OCI-LY3 (cell line): Measurements from ENCODE around the gene TMEM19.
A peak's percentile ranks its signal among the peaks of the same experiment; 100 is the strongest.

Experiments used
- H2AFZ ChIP-seq: fragments of 200-600, 300-600 bp; shearing (Covaris generic); 2 replicates; pipeline ENCODE4 v1.6.0; 2014; ENCODE audit warnings: antibody characterized with exemption, low read depth, low read length
- H3K27ac ChIP-seq: fragments of 200-600, 300-600 bp; sonication (generic); 2 replicates; pipeline ENCODE4 v1.5.1; 2014; ENCODE audit warnings: mild to moderate bottlenecking, low read length, moderate library complexity, mixed read lengths
- H3K27me3 ChIP-seq: fragments of 200-600, 300-600 bp; sonication (generic); 2 replicates; pipeline ENCODE4 v1.6.1; 2014; ENCODE audit warnings: low read depth, low read length, mixed read lengths
- H3K36me3 ChIP-seq: fragments of 200-600, 300-600 bp; sonication (generic); replicated peaks from 2 replicates; pipeline ENCODE3; 2014; ENCODE audit warnings: low read depth, low read length, mixed read lengths
- H3K4me1 ChIP-seq: fragments of 300-600, 200-600 bp; sonication (generic); 2 replicates; pipeline ENCODE4 v1.6.1; 2014; ENCODE audit warnings: low read length, mixed read lengths
- H3K4me2 ChIP-seq: fragments of 200-600, 300-600 bp; sonication (generic); 2 replicates; pipeline ENCODE4 v1.6.1; 2014; ENCODE audit warnings: low read length, mixed read lengths
- H3K4me3 ChIP-seq: fragments of 300-600, 200-600 bp; sonication (generic); 2 replicates; pipeline ENCODE4 v1.5.1; 2014; ENCODE audit warnings: antibody characterized with exemption, mild to moderate bottlenecking, low read length, moderate library complexity
- H3K79me2 ChIP-seq: fragments of 300-600, 200-600 bp; shearing (Covaris generic); 2 replicates; pipeline ENCODE4 v1.6.1; 2014; ENCODE audit warnings: mild to moderate bottlenecking, low read length, mixed read lengths
- H3K9ac ChIP-seq: fragments of 300-600, 200-600 bp; shearing (Covaris generic); 2 replicates; pipeline ENCODE4 v1.6.0; 2014; ENCODE audit warnings: mild to moderate bottlenecking, low read length, moderate library complexity
- H3K9me3 ChIP-seq: fragments of 200-600, 300-600 bp; shearing (Covaris generic); 2 replicates; pipeline ENCODE4 v1.6.1; 2014; ENCODE audit warnings: low read length, mixed read lengths; ENCODE audit not compliant: insufficient read depth
- H4K20me1 ChIP-seq: fragments of 200-600, 300-600 bp; sonication (generic); 2 replicates; pipeline ENCODE4 v1.6.1; 2016; ENCODE audit warnings: low read length, mixed read lengths; ENCODE audit not compliant: insufficient read depth
- EZH2phosphoT487 ChIP-seq: fragments of 200-600 bp; shearing (Covaris generic); IDR thresholded peaks from 2 replicates; pipeline ENCODE4 v1.6.1; 2018; ENCODE audit warnings: antibody characterized with exemption, mixed run types, low read depth
- TF ChIP-seq, protein P1 (sequence below): fragments of 200-600, 300-600 bp; sonication (generic); IDR thresholded peaks from 2 replicates; pipeline ENCODE4 v1.5.1; 2014; ENCODE audit warnings: antibody characterized with exemption, low read length, low read depth

TMEM19 gene

DNA sequence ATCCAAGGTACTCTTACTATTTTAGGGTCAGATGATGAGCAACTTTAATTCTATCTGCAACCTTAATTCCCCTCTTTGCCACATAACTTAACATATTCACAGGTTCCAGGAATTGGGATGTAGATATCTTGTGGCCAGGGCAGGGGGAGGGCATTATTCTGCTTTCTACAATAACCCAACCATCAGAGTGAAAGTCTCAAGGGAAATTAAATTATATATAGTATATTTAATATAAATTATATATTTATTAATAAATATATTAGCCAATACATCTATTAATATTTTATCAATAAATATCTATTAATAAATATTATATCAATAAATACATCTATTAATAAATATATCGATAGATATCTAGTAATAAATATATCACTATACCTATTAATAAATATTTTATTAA lies 57.1 kb downstream of the TMEM19 start:
- H3K4me3 ChIP-seq, result no peak overlapping the region
- H3K27ac ChIP-seq, result no peak overlapping the region
- H3K9me3 ChIP-seq, result no peaks in the 10 kb centered on the region
- H3K36me3 ChIP-seq, result no peaks in the 10 kb centered on the region
- no peaks in the 10 kb centered on the region for H4K20me1 ChIP-seq
- no peak for TF ChIP-seq EZH2phosphoT487
- TF ChIP-seq, protein P1, sequence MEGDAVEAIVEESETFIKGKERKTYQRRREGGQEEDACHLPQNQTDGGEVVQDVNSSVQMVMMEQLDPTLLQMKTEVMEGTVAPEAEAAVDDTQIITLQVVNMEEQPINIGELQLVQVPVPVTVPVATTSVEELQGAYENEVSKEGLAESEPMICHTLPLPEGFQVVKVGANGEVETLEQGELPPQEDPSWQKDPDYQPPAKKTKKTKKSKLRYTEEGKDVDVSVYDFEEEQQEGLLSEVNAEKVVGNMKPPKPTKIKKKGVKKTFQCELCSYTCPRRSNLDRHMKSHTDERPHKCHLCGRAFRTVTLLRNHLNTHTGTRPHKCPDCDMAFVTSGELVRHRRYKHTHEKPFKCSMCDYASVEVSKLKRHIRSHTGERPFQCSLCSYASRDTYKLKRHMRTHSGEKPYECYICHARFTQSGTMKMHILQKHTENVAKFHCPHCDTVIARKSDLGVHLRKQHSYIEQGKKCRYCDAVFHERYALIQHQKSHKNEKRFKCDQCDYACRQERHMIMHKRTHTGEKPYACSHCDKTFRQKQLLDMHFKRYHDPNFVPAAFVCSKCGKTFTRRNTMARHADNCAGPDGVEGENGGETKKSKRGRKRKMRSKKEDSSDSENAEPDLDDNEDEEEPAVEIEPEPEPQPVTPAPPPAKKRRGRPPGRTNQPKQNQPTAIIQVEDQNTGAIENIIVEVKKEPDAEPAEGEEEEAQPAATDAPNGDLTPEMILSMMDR, result no peak
- peaks cover 8% of the 10 kb centered on the region for H3K4me1 ChIP-seq
- no peaks in the 10 kb centered on the region; the same call in 1 of the 2 replicates for H3K27me3 ChIP-seq
- no peaks in the 10 kb centered on the region for H3K79me2 ChIP-seq
- no peak overlapping the region for H3K4me2 ChIP-seq
- H3K9ac ChIP-seq, result no peak overlapping the region
- no peak overlapping the region for H2AFZ ChIP-seq

GRCh38 chr12:71744522-71745300 lies 58.8 kb downstream of the TMEM19 start:
- H3K9ac ChIP-seq, result no peak overlapping the region

GRCh38 chr12:71746974-71747611 lies 61.2 kb downstream of the TMEM19 start:
- Histone ChIP-seq H3K4me3 (peak overlapping the region; percentile 49), H4K20me1 (no peaks in the 10 kb centered on the region), H3K9ac (peak overlapping the region; percentile 22; the same call in 1 of the 2 replicates), H3K4me2 (peak overlapping the region; percentile 66), H2AFZ (peak overlapping the region; percentile 88; the same call in 1 of the 2 replicates), H3K27ac (no peak overlapping the region), H3K36me3 (no peaks in the 10 kb centered on the region), H3K9me3 (no peaks in the 10 kb centered on the region), H3K4me1 (peaks cover 13% of the 10 kb centered on the region), H3K27me3 (peaks cover 16% of the 10 kb centered on the region), H3K79me2 (no peaks in the 10 kb centered on the region)
- TF ChIP-seq, protein P1, result peak; percentile 84
- no peak for TF ChIP-seq EZH2phosphoT487

More at GRCh38 chr12:71744522-71745300, 58.8 kb downstream of the TMEM19 start:
- Histone ChIP-seq H2AFZ (0 out of 2 replicates have a peak overlapping the region, but pooled peaks have one; percentile 18), H3K36me3 (no peaks in the 10 kb centered on the region), H3K27me3 (peaks cover 12% of the 10 kb centered on the region), H3K79me2 (no peaks in the 10 kb centered on the region), H3K27ac (no peak overlapping the region), H4K20me1 (no peaks in the 10 kb centered on the region), H3K9me3 (no peaks in the 10 kb centered on the region), H3K4me3 (no peak overlapping the region), H3K4me2 (no peak overlapping the region), H3K4me1 (peaks cover 13% of the 10 kb centered on the region)
- TF ChIP-seq, protein P1, result no peak
- no peak for TF ChIP-seq EZH2phosphoT487
